GM12865 (cell line): ENCODE results near the gene MYL9.

Source experiments
- DNase-seq: peaks from one replicate; pipeline ENCODE4 v3.0.0; 2010; ENCODE audit warnings: low read depth
- H3K4me3 ChIP-seq: 2 replicates; pipeline ENCODE4 v1.5.1; 2011; ENCODE audit warnings: mild to moderate bottlenecking, low read depth, low read length, control low read depth
- CTCF ChIP-seq: IDR thresholded peaks from 2 replicates; pipeline ENCODE4 v1.5.1; 2011; ENCODE audit warnings: low read length, control low read depth, low read depth, inconsistent platforms; ENCODE audit not compliant: insufficient read depth; ENCODE audit errors: missing control alignments

MYL9 gene

GRCh38 chr20:36585410-36586125 is 44.2 kb downstream of the MYL9 start:
- H3K4me3 ChIP-seq, result no peak overlapping the region
- no peak for TF ChIP-seq CTCF
- no peak for DNase-seq

- peak; percentile 20 for DNase-seq
- no peak for TF ChIP-seq CTCF
- no peak overlapping the region for H3K4me3 ChIP-seq
Measured at GRCh38 chr20:36587388-36588070, 46.2 kb downstream of the MYL9 start.

GRCh38 chr20:36591281-36591680 is 50.0 kb downstream of the MYL9 start:
- no peak for TF ChIP-seq CTCF
- no peak for DNase-seq
- H3K4me3 ChIP-seq, result no peak overlapping the region

- no peak for DNase-seq
- no peak for TF ChIP-seq CTCF
- no peak overlapping the region for H3K4me3 ChIP-seq
Measured at GRCh38 chr20:36591854-36592641, 50.7 kb downstream of the MYL9 start.

- H3K4me3 ChIP-seq, result no peak overlapping the region
- no peak for DNase-seq
- TF ChIP-seq CTCF, result no peak
Measured at GRCh38 chr20:36593347-36593929, 52.1 kb downstream of the MYL9 start.

GRCh38 chr20:36599912-36600345 is 58.6 kb downstream of the MYL9 start:
- TF ChIP-seq CTCF, result no peak
- no peak overlapping the region; the same call in 1 of the 2 replicates for H3K4me3 ChIP-seq
- DNase-seq, result peak; percentile 66
